ENCODE measurements around the gene SRSF12.
A peak's percentile ranks its signal among the peaks of the same experiment; 100 is the strongest.

The SRSF12 gene

GRCh38 chr6:89117211-89118108, at the start of gene SRSF12:
TSS of gene SRSF12 (minus strand) at chr6:89118071. CDS start at chr6:89117887, 184 bp downstream.
- Histone ChIP-seq H3K4me1 (ENCODE audit: control insufficient read depth, insufficient read depth, low read length) (no peaks in the 10 kb centered on the region), H3K36me3 (ENCODE audit: control insufficient read depth, insufficient read depth, low read length) (no peaks in the 10 kb centered on the region), H3K27me3 (ENCODE audit: control insufficient read depth, insufficient read depth, low read length) (peaks cover 31% of the 10 kb centered on the region), H3K4me3 (ENCODE audit: low read depth, low read length) (peak within 1 kb of the TSS; percentile 70), H3K9ac (ENCODE audit: low read depth, low read length) (peak within 1 kb of the TSS; percentile 14), H3K9me3 (ENCODE audit: control insufficient read depth, insufficient read depth, low read length) (no peaks in the 10 kb centered on the region)

GRCh38 chr6:89162047-89162371, 44.1 kb upstream of the SRSF12 start:
- H3K9me3 ChIP-seq (ENCODE audit: control insufficient read depth, insufficient read depth, low read length) = no peaks in the 10 kb centered on the region
- H3K4me1 ChIP-seq (ENCODE audit: control insufficient read depth, insufficient read depth, low read length) = no peaks in the 10 kb centered on the region
- H3K36me3 ChIP-seq (ENCODE audit: control insufficient read depth, insufficient read depth, low read length) = no peaks in the 10 kb centered on the region

GRCh38 chr6:89161326-89162046, 43.6 kb upstream of the SRSF12 start:
- H3K9me3 ChIP-seq (ENCODE audit: control insufficient read depth, insufficient read depth, low read length) = no peaks in the 10 kb centered on the region
- H3K4me3 ChIP-seq (ENCODE audit: low read depth, low read length) = no peak overlapping the region
- H3K36me3 ChIP-seq (ENCODE audit: control insufficient read depth, insufficient read depth, low read length) = no peaks in the 10 kb centered on the region
- no peak overlapping the region for H3K9ac ChIP-seq (ENCODE audit: low read depth, low read length)
- H3K4me1 ChIP-seq (ENCODE audit: control insufficient read depth, insufficient read depth, low read length) = no peaks in the 10 kb centered on the region
- no peaks in the 10 kb centered on the region for H3K27me3 ChIP-seq (ENCODE audit: control insufficient read depth, insufficient read depth, low read length)

More at GRCh38 chr6:89162047-89162371, 44.1 kb upstream of the SRSF12 start:
- Histone ChIP-seq H3K4me3 (ENCODE audit: low read depth, low read length) (no peak overlapping the region), H3K9ac (ENCODE audit: low read depth, low read length) (no peak overlapping the region), H3K27me3 (ENCODE audit: control insufficient read depth, insufficient read depth, low read length) (no peaks in the 10 kb centered on the region)

GRCh38 chr6:89160331-89161092, 42.6 kb upstream of the SRSF12 start:
- Histone ChIP-seq H3K4me1 (ENCODE audit: control insufficient read depth, insufficient read depth, low read length) (no peaks in the 10 kb centered on the region), H3K4me3 (ENCODE audit: low read depth, low read length) (no peak overlapping the region), H3K9ac (ENCODE audit: low read depth, low read length) (no peak overlapping the region), H3K27me3 (ENCODE audit: control insufficient read depth, insufficient read depth, low read length) (no peaks in the 10 kb centered on the region), H3K9me3 (ENCODE audit: control insufficient read depth, insufficient read depth, low read length) (no peaks in the 10 kb centered on the region), H3K36me3 (ENCODE audit: control insufficient read depth, insufficient read depth, low read length) (no peaks in the 10 kb centered on the region)

GRCh38 chr6:89154131-89154530, 36.3 kb upstream of the SRSF12 start:
- no peak overlapping the region for H3K9ac ChIP-seq (ENCODE audit: low read depth, low read length)
- H3K4me1 ChIP-seq (ENCODE audit: control insufficient read depth, insufficient read depth, low read length) = no peaks in the 10 kb centered on the region
- H3K36me3 ChIP-seq (ENCODE audit: control insufficient read depth, insufficient read depth, low read length) = no peaks in the 10 kb centered on the region
- peaks cover 2% of the 10 kb centered on the region for H3K27me3 ChIP-seq (ENCODE audit: control insufficient read depth, insufficient read depth, low read length)
- no peak overlapping the region for H3K4me3 ChIP-seq (ENCODE audit: low read depth, low read length)
- H3K9me3 ChIP-seq (ENCODE audit: control insufficient read depth, insufficient read depth, low read length) = no peaks in the 10 kb centered on the region

GRCh38 chr6:89148016-89148750, 30.3 kb upstream of the SRSF12 start:
- H3K36me3 ChIP-seq (ENCODE audit: control insufficient read depth, insufficient read depth, low read length) = no peaks in the 10 kb centered on the region
- H3K9me3 ChIP-seq (ENCODE audit: control insufficient read depth, insufficient read depth, low read length) = no peaks in the 10 kb centered on the region
- peaks cover 45% of the 10 kb centered on the region for H3K27me3 ChIP-seq (ENCODE audit: control insufficient read depth, insufficient read depth, low read length)
- H3K9ac ChIP-seq (ENCODE audit: low read depth, low read length) = no peak overlapping the region
- H3K4me1 ChIP-seq (ENCODE audit: control insufficient read depth, insufficient read depth, low read length) = peaks cover 4% of the 10 kb centered on the region
- H3K4me3 ChIP-seq (ENCODE audit: low read depth, low read length) = no peak overlapping the region

GRCh38 chr6:89146718-89147700, 29.1 kb upstream of the SRSF12 start:
- Histone ChIP-seq H3K27me3 (ENCODE audit: control insufficient read depth, insufficient read depth, low read length) (peaks cover 52% of the 10 kb centered on the region), H3K4me3 (ENCODE audit: low read depth, low read length) (peak overlapping the region; percentile 45)

GRCh38 chr6:89145956-89146717, 28.3 kb upstream of the SRSF12 start, which contains the start of gene PM20D2:
TSS of gene PM20D2 (plus strand) at chr6:89146055. CDS start at chr6:89146145, 90 bp downstream.
- no peaks in the 10 kb centered on the region for H3K36me3 ChIP-seq (ENCODE audit: control insufficient read depth, insufficient read depth, low read length)
- peak within 1 kb of the TSS; percentile 45 for H3K4me3 ChIP-seq (ENCODE audit: low read depth, low read length)
- peak within 1 kb of the TSS; percentile 54 for H3K9ac ChIP-seq (ENCODE audit: low read depth, low read length)

More at GRCh38 chr6:89146718-89147700, 29.1 kb upstream of the SRSF12 start:
- Histone ChIP-seq H3K36me3 (ENCODE audit: control insufficient read depth, insufficient read depth, low read length) (no peaks in the 10 kb centered on the region), H3K9ac (ENCODE audit: low read depth, low read length) (no peak overlapping the region), H3K4me1 (ENCODE audit: control insufficient read depth, insufficient read depth, low read length) (peaks cover 4% of the 10 kb centered on the region), H3K9me3 (ENCODE audit: control insufficient read depth, insufficient read depth, low read length) (no peaks in the 10 kb centered on the region)

GRCh38 chr6:89145091-89145955, 27.5 kb upstream of the SRSF12 start:
- no peaks in the 10 kb centered on the region for H3K36me3 ChIP-seq (ENCODE audit: control insufficient read depth, insufficient read depth, low read length)
- peaks cover 64% of the 10 kb centered on the region for H3K27me3 ChIP-seq (ENCODE audit: control insufficient read depth, insufficient read depth, low read length)
- H3K4me1 ChIP-seq (ENCODE audit: control insufficient read depth, insufficient read depth, low read length) = peaks cover 4% of the 10 kb centered on the region
- H3K4me3 ChIP-seq (ENCODE audit: low read depth, low read length) = peak overlapping the region; percentile 45
- H3K9me3 ChIP-seq (ENCODE audit: control insufficient read depth, insufficient read depth, low read length) = no peaks in the 10 kb centered on the region
- no peak overlapping the region for H3K9ac ChIP-seq (ENCODE audit: low read depth, low read length)

More at GRCh38 chr6:89145956-89146717, 28.3 kb upstream of the SRSF12 start, which contains the start of gene PM20D2:
- Histone ChIP-seq H3K27me3 (ENCODE audit: control insufficient read depth, insufficient read depth, low read length) (peaks cover 56% of the 10 kb centered on the region), H3K4me1 (ENCODE audit: control insufficient read depth, insufficient read depth, low read length) (peaks cover 4% of the 10 kb centered on the region), H3K9me3 (ENCODE audit: control insufficient read depth, insufficient read depth, low read length) (no peaks in the 10 kb centered on the region)

Measured in iPS-15b (cell line).